HG03442 (cell line): ENCODE data around the gene MDH1B.
"Not testable (repeated sequence)": the region's sequence is repeated elsewhere in the genome, so short reads cannot be mapped to it uniquely, and the experiment has no call there.

Source experiments
- ATAC-seq: cut with Tn5 transposase; IDR thresholded peaks from one replicate; pipeline ENCODE4 v1.9.1; 2021; ENCODE audit warnings: mild to moderate bottlenecking, moderate library complexity; ENCODE audit not compliant: unreplicated experiment

Gene MDH1B

DNA sequence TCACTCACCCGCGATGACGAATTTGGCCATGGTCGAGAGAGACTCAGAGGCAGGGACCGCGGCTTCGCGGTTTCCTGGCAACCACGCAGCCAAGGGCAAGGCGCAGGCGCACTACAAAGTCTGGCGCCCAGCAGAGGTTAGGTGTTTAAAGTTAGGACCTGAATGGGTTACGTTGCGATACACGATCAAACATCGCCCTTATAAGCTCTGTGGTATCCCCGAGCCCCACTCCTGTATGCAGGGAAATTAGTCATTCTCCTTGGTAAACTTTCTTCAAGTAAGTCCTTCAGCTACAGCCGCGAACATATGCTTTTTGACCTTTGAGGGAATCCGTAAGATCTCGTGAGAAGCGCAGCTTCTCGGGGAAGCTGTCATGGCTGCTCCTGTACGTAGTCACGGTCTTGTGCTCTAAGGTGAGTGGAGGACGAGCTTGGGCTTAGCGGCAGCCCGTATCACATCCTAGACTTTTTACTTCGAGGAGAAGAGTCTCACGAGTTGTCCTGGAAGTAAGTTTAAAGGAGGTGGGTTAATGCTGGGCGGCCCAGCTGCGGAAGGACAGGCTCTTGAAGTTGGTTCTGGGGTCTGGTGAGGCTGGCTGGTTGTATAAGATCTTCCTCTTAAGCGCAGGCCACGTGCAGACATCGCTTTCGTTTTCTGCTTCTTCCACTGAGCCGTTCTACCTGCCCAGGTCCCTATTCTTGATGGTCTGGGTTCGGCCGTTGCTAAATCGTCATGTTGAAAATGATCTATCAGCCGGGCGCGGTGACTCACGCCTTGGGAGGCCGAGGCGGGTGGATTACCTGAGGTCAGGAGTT lies at the start of gene MDH1B, which contains the start of gene FASTKD2:
TSS of gene MDH1B (minus strand) at position 87 of the 815 bp plus-strand sequence. CDS start at position 30, 57 bp downstream.
TSS of gene FASTKD2 (plus strand) at position 365 of the 815 bp plus-strand sequence. CDS start 1,088 bp downstream, outside the sequence.
- ATAC-seq = peak; percentile 93

DNA sequence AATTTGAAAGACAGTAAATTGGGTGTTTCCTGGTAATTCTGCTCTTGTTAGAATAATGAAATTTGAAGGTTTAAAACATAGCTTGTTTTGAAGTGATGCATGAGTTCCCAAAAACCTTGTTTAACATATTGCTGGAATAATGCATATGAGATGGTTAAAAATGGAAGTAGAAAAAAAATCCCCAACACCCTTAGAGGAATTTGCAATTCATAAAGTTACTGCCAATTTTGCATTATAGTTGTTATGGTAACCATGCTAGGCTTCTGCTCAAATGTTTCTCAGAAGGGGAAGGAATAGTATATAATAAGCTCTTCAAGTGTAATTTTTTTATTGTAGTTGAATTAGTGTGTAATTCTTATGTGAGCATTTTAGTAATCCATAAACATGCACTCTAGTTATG lies 49.4 kb upstream of the MDH1B start:
- ATAC-seq = no peak

DNA sequence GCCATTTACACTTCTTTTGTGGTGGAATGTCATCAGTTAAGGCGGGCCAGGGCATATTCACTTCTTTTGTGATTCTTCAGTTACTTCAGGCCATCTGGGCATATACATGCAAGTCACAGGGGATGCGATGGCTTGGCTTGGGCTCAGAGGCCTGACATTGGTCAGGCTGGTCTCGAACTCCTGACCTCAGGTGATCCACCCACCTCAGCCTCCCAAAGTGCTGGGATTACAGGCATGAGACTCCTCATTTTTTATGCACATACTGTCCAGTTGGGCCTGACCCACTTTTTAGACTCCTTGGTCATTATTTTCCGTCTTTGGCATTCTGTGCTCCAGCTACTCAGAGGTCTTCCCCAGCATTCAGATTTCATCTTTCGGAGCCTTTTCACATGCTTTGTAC lies 47.3 kb upstream of the MDH1B start:
- not testable (repeated sequence) for ATAC-seq

DNA sequence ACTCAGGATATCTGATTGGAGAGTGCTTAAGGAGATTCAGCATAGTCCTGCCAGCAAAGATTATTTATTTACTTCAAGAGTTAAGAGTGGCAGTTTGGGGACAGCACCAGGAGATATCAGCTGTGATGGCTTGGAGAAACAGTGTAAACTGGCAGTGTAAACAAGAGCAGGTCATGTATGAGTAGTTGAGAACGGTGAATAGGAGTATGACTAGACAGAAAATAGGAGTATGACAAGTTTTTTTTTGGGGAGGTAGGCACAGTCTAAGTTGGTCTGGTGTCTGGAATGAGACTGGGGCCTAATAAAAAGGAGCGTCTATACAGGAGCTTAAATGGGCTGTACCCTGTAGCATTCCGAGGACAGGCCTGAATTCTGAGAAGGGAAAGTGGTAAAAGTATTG lies 42.5 kb upstream of the MDH1B start:
- ATAC-seq = not testable (repeated sequence)

DNA sequence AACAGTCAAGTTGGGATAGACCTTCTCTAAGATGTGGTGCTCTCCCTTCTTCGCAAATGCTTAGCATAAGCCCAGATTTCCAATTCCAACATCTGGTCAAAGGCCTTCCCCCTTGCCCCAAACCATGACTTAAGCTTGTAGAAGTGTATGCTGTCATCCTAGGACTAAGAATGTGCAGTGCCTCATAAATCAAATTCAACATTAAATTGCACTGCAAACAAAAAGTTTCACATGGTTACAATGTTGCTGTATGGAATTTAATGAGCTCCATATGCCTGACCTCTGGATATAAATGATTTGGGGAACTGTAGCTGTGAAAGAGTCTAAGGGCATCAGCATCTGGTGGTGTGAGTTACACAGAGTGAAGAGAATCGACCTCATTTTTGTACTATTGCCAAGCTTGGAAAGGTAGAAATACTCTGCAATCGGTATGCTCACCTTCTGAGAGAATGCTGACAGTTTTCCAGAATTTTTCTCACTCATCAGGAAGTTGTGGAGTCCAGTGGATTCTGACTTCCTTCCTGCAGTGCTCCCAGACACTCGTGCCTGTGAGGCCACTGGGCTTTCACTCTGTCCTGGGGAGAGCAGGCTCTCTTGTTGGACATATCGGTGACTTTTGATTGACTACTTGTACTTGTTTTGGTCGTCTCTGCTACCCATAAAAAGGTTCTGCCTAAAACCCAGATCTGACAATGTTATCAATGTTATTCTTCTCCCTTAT lies 40.9 kb upstream of the MDH1B start:
- no peak for ATAC-seq

DNA sequence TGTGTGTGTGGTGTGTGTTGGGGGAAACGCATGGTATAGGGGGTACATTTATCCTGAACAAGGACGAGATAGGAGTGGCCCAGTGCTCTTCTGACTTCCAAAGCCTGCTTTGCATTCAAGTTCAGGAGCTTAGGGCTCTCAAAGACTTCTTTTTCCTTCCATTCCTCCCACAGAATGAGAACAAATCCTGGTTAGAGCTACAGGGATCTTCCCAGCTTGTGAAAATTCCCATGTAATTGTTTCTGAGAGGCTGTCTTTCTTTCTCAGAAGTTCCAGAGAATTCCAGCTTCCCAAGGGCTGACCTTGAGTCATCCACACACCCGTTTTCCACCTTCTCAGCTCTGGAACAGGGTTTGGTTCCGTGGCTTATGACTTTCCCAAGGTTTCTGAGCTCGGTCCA lies 39.2 kb upstream of the MDH1B start:
- no peak for ATAC-seq

DNA sequence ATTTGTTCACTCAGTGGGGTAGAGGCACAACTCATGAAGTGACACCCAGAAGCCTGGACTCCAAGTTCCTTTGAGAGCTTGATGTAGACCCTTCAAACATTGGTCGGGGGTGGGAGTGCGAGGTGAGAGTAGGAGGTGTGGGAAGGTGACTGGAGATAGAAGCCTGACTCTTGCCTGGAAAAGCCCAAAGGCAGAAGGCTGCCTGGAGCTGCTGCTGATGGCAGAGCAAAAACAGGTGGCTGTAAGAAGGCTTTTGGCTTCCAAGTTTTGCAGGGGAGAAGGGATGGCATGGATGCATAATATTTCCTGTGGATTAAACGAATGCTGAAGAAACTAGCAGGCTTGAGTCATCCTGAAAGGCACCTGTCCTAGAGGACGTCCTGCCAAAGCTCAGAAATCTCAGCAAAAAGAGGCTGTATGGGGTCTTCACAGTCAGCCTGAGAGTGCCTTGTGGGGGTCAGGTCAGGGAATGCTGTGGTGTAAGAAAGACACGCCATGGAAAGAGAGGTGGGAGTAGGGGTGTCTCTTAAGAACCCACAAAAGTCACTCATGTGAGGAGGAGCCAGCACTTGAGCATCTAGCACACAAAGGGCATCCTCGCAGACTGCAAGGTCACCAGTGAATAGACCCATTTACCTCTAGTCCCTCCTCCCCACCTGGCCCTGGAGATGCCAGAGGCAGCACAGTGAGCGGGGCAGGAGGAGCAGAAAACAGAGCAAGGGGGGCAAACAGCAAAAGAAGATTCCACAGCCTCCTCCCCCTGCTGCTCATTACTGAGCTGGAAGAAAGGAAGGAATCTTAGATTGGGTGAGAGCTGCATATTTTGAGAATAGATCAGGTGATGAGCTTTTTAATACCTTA lies 37.8 kb upstream of the MDH1B start:
- ATAC-seq = no peak

DNA sequence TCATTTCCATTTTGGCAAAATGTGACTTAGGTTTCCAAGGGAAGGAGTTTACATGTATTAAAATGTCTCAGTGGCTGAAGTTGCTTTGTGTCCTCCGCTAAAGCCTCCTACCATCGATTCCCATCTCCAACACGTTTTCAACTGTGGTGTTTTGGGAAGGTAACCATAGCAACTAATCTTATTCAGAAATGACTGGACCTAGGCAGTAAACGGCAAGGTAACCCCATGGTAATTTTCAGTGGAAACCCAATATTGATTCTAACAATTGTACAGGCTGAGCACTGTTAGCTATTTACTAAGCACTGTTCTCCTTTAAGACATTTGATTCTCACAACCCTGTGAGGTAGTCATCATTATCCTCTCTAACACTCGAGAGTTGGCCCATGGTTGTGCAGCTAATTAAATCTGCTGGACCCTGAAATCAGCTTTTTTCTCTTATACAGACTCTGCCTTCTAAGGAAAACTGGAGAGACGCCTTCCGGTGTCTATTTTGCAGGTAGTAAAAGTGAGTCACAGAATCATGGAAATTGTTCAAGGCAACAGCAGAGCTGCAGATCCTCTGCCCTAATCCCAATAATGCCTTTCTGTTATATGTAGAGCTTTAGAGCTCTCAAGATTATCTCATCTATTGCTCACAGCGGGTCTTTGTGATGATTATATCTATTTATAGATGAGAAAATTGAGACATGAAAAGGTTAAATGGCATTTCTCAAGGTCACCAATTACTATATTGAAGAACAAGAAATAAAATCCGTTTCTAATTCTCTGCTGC lies 36.5 kb upstream of the MDH1B start:
- ATAC-seq = no peak

DNA sequence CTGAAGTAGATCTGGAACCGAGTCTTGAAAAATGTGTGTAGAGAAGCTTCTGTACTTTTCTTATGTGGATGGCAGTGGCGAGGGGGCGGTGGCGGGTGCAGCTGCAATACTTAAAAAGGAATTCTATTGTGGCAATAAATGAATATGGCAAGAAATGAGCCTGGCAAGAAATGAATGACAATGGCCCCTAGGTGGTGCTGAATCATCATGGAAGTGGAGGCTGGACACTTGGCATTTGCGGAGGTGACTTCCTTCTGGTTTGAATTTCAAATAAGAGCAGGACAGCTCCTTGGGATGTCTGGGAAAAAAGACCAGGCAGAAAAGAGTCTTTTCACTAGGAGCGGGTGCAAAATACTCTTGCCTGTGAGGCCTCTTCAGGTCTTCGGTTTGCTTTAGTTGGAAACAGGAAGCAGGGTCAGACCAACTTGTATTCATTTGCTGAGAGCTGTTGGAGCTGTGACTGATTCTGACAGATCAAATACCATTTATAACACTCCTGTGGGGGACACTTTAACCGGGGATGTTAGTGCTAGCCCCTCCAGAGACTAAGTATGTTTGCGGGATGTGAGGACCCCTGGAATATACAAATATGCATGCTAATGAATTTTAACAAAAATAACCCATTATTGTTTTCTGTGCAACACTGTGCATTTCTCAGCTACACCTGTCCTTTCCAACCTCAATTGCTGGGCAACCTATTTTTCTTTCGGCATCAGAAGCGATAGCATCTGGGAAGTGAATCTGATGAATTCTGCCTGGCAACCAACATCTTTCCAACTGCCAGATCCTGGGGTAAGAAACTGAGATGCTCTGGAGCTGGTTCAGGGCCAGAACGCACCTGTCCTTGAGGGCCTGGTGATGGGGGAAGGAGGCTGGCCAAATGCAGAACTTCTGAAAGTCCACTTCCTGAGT lies 35.6 kb upstream of the MDH1B start:
- ATAC-seq = peak; percentile 55

DNA sequence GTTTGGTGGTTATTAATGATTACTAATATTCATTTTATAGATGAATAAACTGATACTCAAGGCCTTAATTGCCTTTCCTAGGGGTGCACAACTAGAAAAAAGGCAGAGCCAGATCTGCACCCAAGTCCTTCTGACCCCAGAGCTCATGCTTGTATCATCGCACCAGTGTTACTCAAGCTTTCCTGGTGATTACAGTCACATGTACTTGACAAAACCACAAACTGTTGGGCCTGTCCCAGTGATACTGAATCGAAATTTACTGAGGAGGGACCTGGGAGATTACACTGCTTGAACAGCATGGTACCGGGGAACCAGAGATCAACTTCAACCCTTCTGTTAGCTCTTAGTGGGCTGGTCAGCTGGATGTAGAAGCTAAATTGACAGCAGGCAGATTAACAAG lies 34.0 kb upstream of the MDH1B start:
- no peak for ATAC-seq

DNA sequence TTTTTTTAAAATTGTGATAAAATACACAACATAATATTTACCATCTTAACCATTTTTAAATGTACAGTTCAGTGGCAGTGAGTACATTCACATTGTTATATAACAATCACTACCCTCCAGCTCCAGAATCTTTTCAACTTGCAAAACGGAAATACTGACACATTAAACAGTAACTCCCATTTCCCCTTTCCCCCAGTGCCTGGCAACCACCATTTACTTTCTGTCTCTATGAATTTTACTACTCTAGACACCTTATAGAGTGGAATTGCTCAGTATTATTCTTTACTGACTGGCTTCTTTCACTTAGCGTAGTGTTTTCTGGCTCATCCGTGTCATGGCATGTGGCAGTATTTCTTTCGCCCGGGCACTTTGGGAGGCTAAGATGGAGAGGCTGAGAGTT lies 32.9 kb upstream of the MDH1B start:
- ATAC-seq = peak; percentile 63

DNA sequence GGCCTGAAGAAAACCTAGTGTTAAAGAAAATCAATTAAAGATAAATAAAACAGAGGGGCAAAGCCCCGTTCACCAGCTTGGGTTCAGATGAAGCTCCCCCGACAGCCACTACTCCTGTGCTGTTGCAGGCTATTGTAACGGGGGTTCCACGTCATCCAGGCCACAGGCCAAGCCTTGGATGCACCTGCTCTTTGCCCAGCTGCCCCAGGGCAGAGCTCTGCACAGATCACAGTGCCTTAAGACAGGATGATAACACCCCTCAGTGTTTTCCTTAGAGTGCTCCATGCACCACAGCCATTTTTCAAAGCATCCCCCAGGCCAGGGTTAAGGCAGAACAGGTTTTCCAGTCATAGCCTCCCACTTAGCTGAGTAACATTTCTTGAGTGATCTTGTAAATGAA lies 32.2 kb upstream of the MDH1B start:
- ATAC-seq = no peak

DNA sequence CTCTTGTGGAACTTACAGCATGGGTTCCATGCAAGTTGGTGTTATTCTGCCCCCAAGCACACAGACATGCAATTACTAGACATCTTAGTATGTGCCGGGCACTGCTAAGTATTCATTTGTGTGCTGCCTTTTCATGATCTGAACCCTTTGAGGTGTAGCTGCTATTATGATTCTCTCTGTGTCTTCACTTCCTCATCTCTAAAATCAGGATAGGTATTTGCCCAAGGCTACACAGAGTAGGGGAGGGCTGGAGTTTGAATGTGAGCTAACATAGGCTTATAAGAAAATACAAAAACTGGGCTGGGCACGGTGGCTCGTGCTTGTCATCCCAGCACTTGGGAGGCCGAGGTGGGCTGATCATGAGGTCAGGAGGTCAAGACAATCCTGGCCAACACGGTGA lies 27.5 kb upstream of the MDH1B start:
- no peak for ATAC-seq

DNA sequence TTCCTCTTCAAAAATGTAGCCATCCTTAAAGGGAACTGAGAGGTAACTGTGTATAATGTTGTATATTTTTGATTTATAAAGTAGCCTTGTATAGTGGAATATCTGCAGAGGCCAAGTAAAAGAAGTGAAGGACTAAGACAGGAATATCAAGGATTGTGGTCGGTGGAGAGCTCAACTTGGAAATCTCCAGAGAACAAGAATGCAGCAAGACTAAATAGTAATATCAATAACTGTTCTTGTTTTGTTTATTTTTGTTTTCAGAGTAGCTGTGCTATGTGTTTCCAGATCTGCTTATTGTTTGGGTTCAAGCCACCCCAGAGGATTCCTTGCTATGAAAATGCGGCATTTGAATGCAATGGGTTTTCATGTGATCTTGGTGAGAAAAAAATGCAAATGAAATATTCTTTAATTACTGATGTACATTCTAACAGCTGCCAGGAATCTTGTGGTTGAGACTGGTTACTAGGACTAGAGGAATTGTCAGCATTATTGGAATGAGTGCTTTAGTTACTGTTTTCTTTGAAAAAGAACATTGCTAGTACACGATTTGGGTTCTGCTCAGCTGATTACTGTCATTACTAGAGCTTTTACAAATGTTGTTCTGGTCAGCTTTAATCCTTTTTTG lies 25.3 kb upstream of the MDH1B start:
- ATAC-seq = no peak

DNA sequence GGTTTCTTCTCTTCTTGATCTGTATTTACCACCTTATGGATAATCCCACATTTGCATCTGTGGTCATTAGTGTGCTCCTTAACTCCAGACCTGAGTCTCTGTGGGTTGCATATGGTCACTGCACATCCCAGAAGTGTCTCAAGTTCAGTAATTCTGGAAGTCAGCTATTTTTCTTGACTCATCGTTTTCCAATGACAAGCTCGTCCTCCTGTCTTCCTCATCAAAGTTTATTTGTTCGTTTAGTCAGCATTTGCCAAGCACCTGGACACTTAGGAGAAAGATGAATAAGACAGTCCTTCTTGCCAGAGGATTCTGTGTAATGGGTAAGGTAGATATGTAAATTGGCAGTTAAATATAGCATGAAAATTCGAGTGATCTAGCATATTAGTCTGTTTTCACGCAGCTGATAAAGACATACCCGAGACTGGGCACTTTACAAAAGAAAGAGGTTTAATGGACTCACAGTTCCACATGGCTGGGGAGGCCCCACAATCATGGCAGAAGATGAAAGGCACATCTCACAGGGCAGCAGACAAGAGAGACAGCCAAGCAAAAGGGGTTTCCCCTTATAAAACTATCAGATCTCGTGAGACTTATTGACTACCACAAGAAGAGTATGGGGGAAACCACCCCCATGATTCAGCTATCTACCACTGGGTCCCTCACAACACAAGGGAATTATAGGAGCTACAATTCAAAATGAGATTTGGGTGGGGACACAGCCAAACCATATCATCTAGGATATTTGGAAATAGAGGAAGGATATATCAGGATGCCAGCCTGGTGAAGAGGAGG lies 19.6 kb upstream of the MDH1B start:
- ATAC-seq = no peak

DNA sequence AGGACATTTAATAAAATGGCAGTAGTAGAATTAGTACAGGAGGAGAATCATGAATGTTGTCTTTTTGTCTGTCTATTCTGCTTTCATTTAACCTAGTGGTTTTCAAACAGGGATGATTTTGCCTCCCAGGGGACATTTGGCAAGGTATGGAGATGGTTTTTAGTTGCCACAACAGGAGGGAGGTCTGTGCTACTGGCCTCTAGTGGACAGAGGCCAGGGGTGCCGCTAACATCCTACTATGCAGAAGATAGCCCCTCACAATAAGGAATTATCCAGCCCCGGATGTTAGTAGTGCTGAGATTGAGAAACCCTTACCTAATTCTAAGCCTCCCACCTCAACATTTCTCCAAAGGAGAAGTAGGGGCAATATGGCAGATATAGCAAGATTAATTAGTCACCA lies 18.6 kb upstream of the MDH1B start:
- ATAC-seq = no peak

DNA sequence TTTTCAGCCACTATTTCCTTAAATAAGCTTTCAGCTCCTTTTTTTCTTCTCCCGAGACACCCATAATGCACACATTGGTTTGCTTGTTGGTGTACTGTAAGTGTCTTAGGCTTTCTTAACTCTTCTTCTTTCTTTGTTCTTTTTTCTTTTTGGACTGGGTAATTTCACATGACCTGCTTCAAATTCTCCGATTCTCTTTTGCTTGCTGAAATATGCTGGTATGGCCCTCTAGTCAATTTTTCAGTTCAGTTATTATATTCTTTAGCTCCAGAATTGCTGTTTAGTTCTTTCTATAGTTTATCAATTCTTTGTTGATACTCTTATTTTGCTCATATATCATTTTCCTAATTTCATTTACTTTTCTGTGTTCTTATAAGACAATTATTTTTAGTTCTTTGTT lies 15.5 kb upstream of the MDH1B start:
- ATAC-seq = no peak

DNA sequence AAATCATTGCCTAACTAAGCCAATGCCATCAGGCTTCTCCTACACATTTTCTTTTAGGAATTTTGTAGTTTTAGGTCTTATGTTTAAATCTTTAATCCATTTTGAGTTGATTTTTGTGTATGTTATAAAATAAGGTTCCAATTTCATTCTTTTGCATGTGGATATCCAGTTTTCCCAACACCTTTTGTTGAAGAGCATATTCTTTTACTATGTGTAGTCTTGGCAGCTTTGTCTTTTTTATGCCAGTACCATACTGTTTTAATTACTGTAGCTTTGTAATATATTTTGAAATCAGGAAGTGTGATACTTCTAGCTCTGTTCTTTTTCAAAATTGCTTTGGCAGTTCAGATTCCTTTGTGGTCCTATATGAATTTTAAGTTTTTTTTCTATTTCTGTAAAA lies 11.3 kb upstream of the MDH1B start:
- ATAC-seq = no peak
